K562 (cell line): Measurements from ENCODE around the gene MEAF6. TPM values are rescaled to one million over a fixed set of nuclear protein-coding genes. Genes with fewer than 3 reads are reported as not detected.

Experiments used
- ARID2 ChIP-seq: fragments of 450-650 bp; IDR thresholded peaks from 2 replicates; pipeline ENCODE4 v1.6.1; 2017; ENCODE audit warnings: antibody characterized with exemption, mild to moderate bottlenecking
- CC2D1A ChIP-seq: fragments of 450-650 bp; IDR thresholded peaks from 2 replicates; pipeline ENCODE4 v1.6.1; 2017; ENCODE audit warnings: mild to moderate bottlenecking
- NR1H2 ChIP-seq: sonication (generic); formaldehyde crosslinking; IDR thresholded peaks from 2 replicates; pipeline ENCODE4 v1.4.0; 2020; ENCODE audit warnings: mild to moderate bottlenecking, missing genetic modification reagents
- NUFIP1 ChIP-seq: fragments of 450-650 bp; IDR thresholded peaks from 2 replicates; pipeline ENCODE4 v1.6.1; 2018; ENCODE audit not compliant: partially characterized antibody
- THRAP3 ChIP-seq: fragments of 450-650 bp; IDR thresholded peaks from 2 replicates; pipeline ENCODE4 v1.6.1; 2016; ENCODE audit warnings: mild to moderate bottlenecking, inconsistent platforms, borderline replicate concordance
- U2AF1 ChIP-seq: fragments of 200-400 bp; formaldehyde crosslinking; optimal IDR thresholded peaks from 2 replicates; pipeline ENCODE3; 2017; ENCODE audit warnings: mild to moderate bottlenecking, low read depth, low read length, moderate library complexity
- ZNF583 ChIP-seq: fragments of 250-450 bp; sonication (Bioruptor Pico); IDR thresholded peaks from 2 replicates; pipeline ENCODE4 v1.4.0; 2020
- polyA plus RNA-seq, 8 experiments: library from polyadenylated mRNA; depleted of rRNA in 4 of 8; stranded (reverse) in 5 of 8; unstranded in 3 of 8; fragments of >200 nt; fragmentation: Nextera tagmentation in 2 of 8; fragmentation: Illumina TruSeq in 1 of 8; extraction: Ambion mirVana in 2 of 8; extraction: Trizol in 1 of 8; gene quantifications; 2 replicates each; pipeline versions ENCODE4 v1.2.1 to v1.2.3, GENCODE V29; 2011 to 2014; ENCODE audit warnings: inconsistent platforms in 1 of 8, missing spikeins in 1 of 8
- total RNA-seq, 7 experiments: library from RNA; depleted of rRNA in 6 of 7; stranded (reverse); fragments of >200 nt in 6 of 7; fragmentation: Illumina TruSeq in 2 of 7; extraction: Trizol in 2 of 7; gene quantifications; 2 replicates each; pipeline versions ENCODE4 v1.2.1 to v1.2.3, GENCODE V29; 2011 to 2021; ENCODE audit warnings: low replicate concordance in 1 of 7
- TF ChIP-seq, protein P1 (sequence below): IDR thresholded peaks from 2 replicates; pipeline ENCODE4 v1.6.1; 2016; ENCODE audit warnings: missing genetic modification characterization, missing compliant biosample characterization
- TF ChIP-seq, protein P2 (sequence below): fragments of 250-450 bp; sonication (Bioruptor Pico); IDR thresholded peaks from 2 replicates; pipeline ENCODE4 v1.4.0; 2020
- TF ChIP-seq, protein P3 (sequence below): sonication (generic); formaldehyde crosslinking; IDR thresholded peaks from 2 replicates; pipeline ENCODE4 v1.8.0; 2022; ENCODE audit warnings: mild to moderate bottlenecking, low read depth, missing genetic modification reagents
- TF ChIP-seq, protein P4 (sequence below): fragments of 450-650 bp; IDR thresholded peaks from 2 replicates; pipeline ENCODE4 v1.7.1; 2018; ENCODE audit warnings: mild to moderate bottlenecking, low read depth; ENCODE audit not compliant: partially characterized antibody
- TF ChIP-seq, protein P5 (sequence below), 2 experiments: IDR thresholded peaks in 1 of 2; conservative IDR thresholded peaks in 1 of 2; 2 replicates each; pipeline ENCODE4 v1.6.1; 2016; ENCODE audit warnings: low read depth in 2 of 2, mild to moderate bottlenecking in 1 of 2, missing compliant biosample characterization in 1 of 2, missing genetic modification characterization in 1 of 2, moderate library complexity in 1 of 2
- TF ChIP-seq, protein P6 (sequence below): fragments of 250-450 bp; sonication (Bioruptor Pico); IDR thresholded peaks from 2 replicates; pipeline ENCODE4 v1.4.0; 2020; ENCODE audit warnings: mild to moderate bottlenecking, moderate library complexity, borderline replicate concordance

Gene MEAF6
- total and polyA plus RNA-seq, 9 of the 15 experiments (the other 6 are each of a cell fraction or from before 2014, with no cell fraction given), result 55.0 to 151 (median 92.3) TPM

DNA sequence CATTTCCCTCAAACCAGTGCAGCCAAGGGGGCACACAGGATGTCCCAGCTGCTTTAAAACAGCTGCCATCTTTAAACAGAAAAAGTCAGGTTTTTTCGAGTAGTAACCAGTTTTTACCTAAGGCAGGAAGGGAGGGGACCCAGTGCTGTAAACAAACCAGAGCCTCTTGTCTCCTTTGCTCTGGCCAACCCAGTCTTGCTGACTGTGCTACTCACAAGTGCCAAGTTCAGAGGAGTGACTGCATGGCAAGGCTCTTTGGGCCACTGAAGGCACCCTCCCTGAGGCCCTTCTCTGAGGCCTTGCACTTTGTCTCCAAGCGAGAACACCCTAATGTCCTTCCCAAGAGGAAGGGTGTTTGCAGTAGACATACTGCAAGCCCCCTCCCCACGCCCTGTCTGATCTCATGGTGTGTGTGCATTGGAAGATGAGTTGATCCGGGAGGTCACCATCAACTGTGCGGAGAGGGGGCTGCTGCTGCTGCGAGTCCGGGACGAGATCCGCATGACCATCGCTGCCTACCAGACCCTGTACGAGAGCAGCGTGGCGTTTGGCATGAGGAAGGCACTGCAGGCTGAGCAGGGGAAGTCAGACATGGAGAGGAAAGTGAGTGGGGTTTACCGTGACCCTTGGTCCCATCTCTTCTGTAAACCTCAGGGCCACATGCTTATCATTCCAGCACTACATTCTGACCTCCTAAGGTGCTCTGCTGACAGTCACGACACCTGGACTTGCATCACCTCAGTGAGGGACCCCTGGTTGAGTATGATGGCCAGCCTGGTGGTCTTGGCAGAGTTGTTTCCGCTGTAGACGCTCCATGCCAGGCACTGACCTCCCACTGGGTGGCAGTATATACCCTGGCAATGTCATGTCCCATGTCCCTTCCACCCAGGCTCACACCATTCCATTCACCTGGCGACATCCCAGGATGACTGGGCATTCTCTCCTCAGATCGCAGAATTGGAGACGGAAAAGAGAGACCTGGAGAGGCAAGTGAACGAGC lies 46.9 kb upstream of the MEAF6 start (continued):
- TF ChIP-seq ZNF583 (CRISPR knock-in tag) (no peak), CC2D1A (peak; percentile 86), U2AF1 (no peak), NUFIP1 (no peak), NR1H2 (CRISPR knock-in tag) (no peak), ARID2 (0 out of 2 replicates have a peak, but pooled peaks have one; percentile 22), THRAP3 (no peak)
- TF ChIP-seq, protein P1, sequence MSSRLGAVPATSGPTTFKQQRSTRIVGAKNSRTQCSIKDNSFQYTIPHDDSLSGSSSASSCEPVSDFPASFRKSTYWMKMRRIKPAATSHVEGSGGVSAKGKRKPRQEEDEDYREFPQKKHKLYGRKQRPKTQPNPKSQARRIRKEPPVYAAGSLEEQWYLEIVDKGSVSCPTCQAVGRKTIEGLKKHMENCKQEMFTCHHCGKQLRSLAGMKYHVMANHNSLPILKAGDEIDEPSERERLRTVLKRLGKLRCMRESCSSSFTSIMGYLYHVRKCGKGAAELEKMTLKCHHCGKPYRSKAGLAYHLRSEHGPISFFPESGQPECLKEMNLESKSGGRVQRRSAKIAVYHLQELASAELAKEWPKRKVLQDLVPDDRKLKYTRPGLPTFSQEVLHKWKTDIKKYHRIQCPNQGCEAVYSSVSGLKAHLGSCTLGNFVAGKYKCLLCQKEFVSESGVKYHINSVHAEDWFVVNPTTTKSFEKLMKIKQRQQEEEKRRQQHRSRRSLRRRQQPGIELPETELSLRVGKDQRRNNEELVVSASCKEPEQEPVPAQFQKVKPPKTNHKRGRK, result no peak
- TF ChIP-seq, protein P2, sequence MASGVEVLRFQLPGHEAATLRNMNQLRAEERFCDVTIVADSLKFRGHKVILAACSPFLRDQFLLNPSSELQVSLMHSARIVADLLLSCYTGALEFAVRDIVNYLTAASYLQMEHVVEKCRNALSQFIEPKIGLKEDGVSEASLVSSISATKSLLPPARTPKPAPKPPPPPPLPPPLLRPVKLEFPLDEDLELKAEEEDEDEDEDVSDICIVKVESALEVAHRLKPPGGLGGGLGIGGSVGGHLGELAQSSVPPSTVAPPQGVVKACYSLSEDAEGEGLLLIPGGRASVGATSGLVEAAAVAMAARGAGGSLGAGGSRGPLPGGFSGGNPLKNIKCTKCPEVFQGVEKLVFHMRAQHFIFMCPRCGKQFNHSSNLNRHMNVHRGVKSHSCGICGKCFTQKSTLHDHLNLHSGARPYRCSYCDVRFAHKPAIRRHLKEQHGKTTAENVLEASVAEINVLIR (CRISPR knock-in tag), result no peak
- TF ChIP-seq, protein P3, sequence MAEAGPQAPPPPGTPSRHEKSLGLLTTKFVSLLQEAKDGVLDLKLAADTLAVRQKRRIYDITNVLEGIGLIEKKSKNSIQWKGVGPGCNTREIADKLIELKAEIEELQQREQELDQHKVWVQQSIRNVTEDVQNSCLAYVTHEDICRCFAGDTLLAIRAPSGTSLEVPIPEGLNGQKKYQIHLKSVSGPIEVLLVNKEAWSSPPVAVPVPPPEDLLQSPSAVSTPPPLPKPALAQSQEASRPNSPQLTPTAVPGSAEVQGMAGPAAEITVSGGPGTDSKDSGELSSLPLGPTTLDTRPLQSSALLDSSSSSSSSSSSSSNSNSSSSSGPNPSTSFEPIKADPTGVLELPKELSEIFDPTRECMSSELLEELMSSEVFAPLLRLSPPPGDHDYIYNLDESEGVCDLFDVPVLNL, result no peak
- TF ChIP-seq, protein P4, sequence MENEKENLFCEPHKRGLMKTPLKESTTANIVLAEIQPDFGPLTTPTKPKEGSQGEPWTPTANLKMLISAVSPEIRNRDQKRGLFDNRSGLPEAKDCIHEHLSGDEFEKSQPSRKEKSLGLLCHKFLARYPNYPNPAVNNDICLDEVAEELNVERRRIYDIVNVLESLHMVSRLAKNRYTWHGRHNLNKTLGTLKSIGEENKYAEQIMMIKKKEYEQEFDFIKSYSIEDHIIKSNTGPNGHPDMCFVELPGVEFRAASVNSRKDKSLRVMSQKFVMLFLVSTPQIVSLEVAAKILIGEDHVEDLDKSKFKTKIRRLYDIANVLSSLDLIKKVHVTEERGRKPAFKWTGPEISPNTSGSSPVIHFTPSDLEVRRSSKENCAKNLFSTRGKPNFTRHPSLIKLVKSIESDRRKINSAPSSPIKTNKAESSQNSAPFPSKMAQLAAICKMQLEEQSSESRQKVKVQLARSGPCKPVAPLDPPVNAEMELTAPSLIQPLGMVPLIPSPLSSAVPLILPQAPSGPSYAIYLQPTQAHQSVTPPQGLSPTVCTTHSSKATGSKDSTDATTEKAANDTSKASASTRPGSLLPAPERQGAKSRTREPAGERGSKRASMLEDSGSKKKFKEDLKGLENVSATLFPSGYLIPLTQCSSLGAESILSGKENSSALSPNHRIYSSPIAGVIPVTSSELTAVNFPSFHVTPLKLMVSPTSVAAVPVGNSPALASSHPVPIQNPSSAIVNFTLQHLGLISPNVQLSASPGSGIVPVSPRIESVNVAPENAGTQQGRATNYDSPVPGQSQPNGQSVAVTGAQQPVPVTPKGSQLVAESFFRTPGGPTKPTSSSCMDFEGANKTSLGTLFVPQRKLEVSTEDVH, result no peak
- TF ChIP-seq, protein P5, sequence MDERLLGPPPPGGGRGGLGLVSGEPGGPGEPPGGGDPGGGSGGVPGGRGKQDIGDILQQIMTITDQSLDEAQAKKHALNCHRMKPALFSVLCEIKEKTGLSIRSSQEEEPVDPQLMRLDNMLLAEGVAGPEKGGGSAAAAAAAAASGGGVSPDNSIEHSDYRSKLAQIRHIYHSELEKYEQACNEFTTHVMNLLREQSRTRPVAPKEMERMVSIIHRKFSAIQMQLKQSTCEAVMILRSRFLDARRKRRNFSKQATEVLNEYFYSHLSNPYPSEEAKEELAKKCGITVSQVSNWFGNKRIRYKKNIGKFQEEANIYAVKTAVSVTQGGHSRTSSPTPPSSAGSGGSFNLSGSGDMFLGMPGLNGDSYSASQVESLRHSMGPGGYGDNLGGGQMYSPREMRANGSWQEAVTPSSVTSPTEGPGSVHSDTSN (CRISPR knock-in tag; IDR thresholded peaks at IDR 0.05; ENCODE audit: low read depth), result no peak
- TF ChIP-seq, protein P5 (tag; conservative IDR thresholded peaks at IDR 0.05; ENCODE audit: low read depth), result no peak
- TF ChIP-seq, protein P6, sequence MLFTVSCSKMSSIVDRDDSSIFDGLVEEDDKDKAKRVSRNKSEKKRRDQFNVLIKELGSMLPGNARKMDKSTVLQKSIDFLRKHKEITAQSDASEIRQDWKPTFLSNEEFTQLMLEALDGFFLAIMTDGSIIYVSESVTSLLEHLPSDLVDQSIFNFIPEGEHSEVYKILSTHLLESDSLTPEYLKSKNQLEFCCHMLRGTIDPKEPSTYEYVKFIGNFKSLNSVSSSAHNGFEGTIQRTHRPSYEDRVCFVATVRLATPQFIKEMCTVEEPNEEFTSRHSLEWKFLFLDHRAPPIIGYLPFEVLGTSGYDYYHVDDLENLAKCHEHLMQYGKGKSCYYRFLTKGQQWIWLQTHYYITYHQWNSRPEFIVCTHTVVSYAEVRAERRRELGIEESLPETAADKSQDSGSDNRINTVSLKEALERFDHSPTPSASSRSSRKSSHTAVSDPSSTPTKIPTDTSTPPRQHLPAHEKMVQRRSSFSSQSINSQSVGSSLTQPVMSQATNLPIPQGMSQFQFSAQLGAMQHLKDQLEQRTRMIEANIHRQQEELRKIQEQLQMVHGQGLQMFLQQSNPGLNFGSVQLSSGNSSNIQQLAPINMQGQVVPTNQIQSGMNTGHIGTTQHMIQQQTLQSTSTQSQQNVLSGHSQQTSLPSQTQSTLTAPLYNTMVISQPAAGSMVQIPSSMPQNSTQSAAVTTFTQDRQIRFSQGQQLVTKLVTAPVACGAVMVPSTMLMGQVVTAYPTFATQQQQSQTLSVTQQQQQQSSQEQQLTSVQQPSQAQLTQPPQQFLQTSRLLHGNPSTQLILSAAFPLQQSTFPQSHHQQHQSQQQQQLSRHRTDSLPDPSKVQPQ (CRISPR knock-in tag), result no peak
